Measurements from ENCODE around the gene FAM3A. TPM values are rescaled to one million over a fixed set of nuclear protein-coding genes. Genes with fewer than 3 reads are reported as not detected.

The FAM3A gene
- total RNA-seq, 1 experiment from 2014 or later: 13.6 TPM

- H3K36me3 ChIP-seq: no peaks in the 10 kb centered on the region
- H3K9me3 ChIP-seq (replicated peaks): no peaks in the 10 kb centered on the region
- no peaks in the 10 kb centered on the region for H3K27me3 ChIP-seq
- DNase-seq: no peak
- H3K4me1 ChIP-seq: no peaks in the 10 kb centered on the region
- no peak overlapping the region for H3K4me3 ChIP-seq
- no peak overlapping the region for H3K27ac ChIP-seq
Observed at GRCh38 chrX:154469114-154469513, 46.9 kb downstream of the FAM3A start.

GRCh38 chrX:154468217-154468616 lies 47.8 kb downstream of the FAM3A start:
- Histone ChIP-seq H3K27ac (no peak overlapping the region), H3K36me3 (no peaks in the 10 kb centered on the region), H3K4me3 (no peak overlapping the region), H3K4me1 (no peaks in the 10 kb centered on the region), H3K9me3 (replicated peaks) (no peaks in the 10 kb centered on the region), H3K27me3 (no peaks in the 10 kb centered on the region)
- no peak for DNase-seq

- Histone ChIP-seq H3K9me3 (replicated peaks) (no peaks in the 10 kb centered on the region), H3K4me1 (no peaks in the 10 kb centered on the region), H3K27me3 (no peaks in the 10 kb centered on the region), H3K27ac (no peak overlapping the region), H3K4me3 (no peak overlapping the region), H3K36me3 (no peaks in the 10 kb centered on the region)
- DNase-seq: no peak
Observed at GRCh38 chrX:154467556-154467955, 48.5 kb downstream of the FAM3A start.

- H3K4me1 ChIP-seq: no peaks in the 10 kb centered on the region
- no peak overlapping the region for H3K4me3 ChIP-seq
- no peaks in the 10 kb centered on the region for H3K27me3 ChIP-seq
- no peak for DNase-seq
- H3K27ac ChIP-seq: no peak overlapping the region
- H3K9me3 ChIP-seq (replicated peaks): no peaks in the 10 kb centered on the region
- H3K36me3 ChIP-seq: no peaks in the 10 kb centered on the region
Observed at GRCh38 chrX:154466907-154467306, 49.1 kb downstream of the FAM3A start.

GRCh38 chrX:154466036-154466435 lies 50.0 kb downstream of the FAM3A start:
- no peak overlapping the region for H3K27ac ChIP-seq
- DNase-seq: no peak
- no peak overlapping the region for H3K4me3 ChIP-seq
- no peaks in the 10 kb centered on the region for H3K9me3 ChIP-seq (replicated peaks)
- no peaks in the 10 kb centered on the region for H3K4me1 ChIP-seq
- no peaks in the 10 kb centered on the region for H3K36me3 ChIP-seq
- no peaks in the 10 kb centered on the region for H3K27me3 ChIP-seq

- Histone ChIP-seq H3K27ac (no peak overlapping the region), H3K27me3 (no peaks in the 10 kb centered on the region), H3K4me3 (no peak overlapping the region), H3K4me1 (no peaks in the 10 kb centered on the region), H3K9me3 (replicated peaks) (no peaks in the 10 kb centered on the region), H3K36me3 (no peaks in the 10 kb centered on the region)
- no peak for DNase-seq
Observed at GRCh38 chrX:154465601-154466000, 50.4 kb downstream of the FAM3A start.

GRCh38 chrX:154464806-154465365 lies 51.1 kb downstream of the FAM3A start:
- Histone ChIP-seq H3K9me3 (replicated peaks) (no peaks in the 10 kb centered on the region), H3K36me3 (no peaks in the 10 kb centered on the region), H3K4me1 (no peaks in the 10 kb centered on the region), H3K4me3 (no peak overlapping the region), H3K27me3 (no peaks in the 10 kb centered on the region), H3K27ac (no peak overlapping the region)
- DNase-seq: no peak

GRCh38 chrX:154463611-154464220 lies 52.3 kb downstream of the FAM3A start:
- DNase-seq: no peak
- Histone ChIP-seq H3K4me3 (no peak overlapping the region), H3K4me1 (no peaks in the 10 kb centered on the region), H3K9me3 (replicated peaks) (no peaks in the 10 kb centered on the region), H3K36me3 (no peaks in the 10 kb centered on the region), H3K27ac (no peak overlapping the region), H3K27me3 (no peaks in the 10 kb centered on the region)

- DNase-seq: no peak
- no peaks in the 10 kb centered on the region for H3K9me3 ChIP-seq (replicated peaks)
- no peaks in the 10 kb centered on the region for H3K36me3 ChIP-seq
- no peak overlapping the region for H3K27ac ChIP-seq
- no peaks in the 10 kb centered on the region for H3K4me1 ChIP-seq
- no peak overlapping the region for H3K4me3 ChIP-seq
- no peaks in the 10 kb centered on the region for H3K27me3 ChIP-seq
Observed at GRCh38 chrX:154462396-154462795, 53.6 kb downstream of the FAM3A start.

- no peaks in the 10 kb centered on the region for H3K27me3 ChIP-seq
- DNase-seq: no peak
- H3K4me1 ChIP-seq: no peaks in the 10 kb centered on the region
- H3K27ac ChIP-seq: no peak overlapping the region
- no peak overlapping the region for H3K4me3 ChIP-seq
- H3K36me3 ChIP-seq: no peaks in the 10 kb centered on the region
- no peaks in the 10 kb centered on the region for H3K9me3 ChIP-seq (replicated peaks)
Observed at GRCh38 chrX:154460326-154460725, 55.7 kb downstream of the FAM3A start.

- Histone ChIP-seq H3K27ac (no peak overlapping the region), H3K4me3 (no peak overlapping the region; the same call in 1 of the 2 replicates), H3K36me3 (no peaks in the 10 kb centered on the region), H3K4me1 (no peaks in the 10 kb centered on the region), H3K9me3 (replicated peaks) (no peaks in the 10 kb centered on the region), H3K27me3 (no peaks in the 10 kb centered on the region)
- DNase-seq: no peak
Observed at GRCh38 chrX:154459832-154460231, 56.2 kb downstream of the FAM3A start.

GRCh38 chrX:154458954-154459778 lies 56.9 kb downstream of the FAM3A start:
- no peaks in the 10 kb centered on the region for H3K27me3 ChIP-seq
- no peaks in the 10 kb centered on the region for H3K4me1 ChIP-seq
- H3K36me3 ChIP-seq: no peaks in the 10 kb centered on the region
- no peaks in the 10 kb centered on the region for H3K9me3 ChIP-seq (replicated peaks)
- H3K27ac ChIP-seq: no peak overlapping the region
- H3K4me3 ChIP-seq: peak overlapping the region; percentile 77
- DNase-seq: peak; percentile 25 to 28

- no peaks in the 10 kb centered on the region for H3K36me3 ChIP-seq
- H3K27ac ChIP-seq: no peak within 1 kb of the TSS
- no peaks in the 10 kb centered on the region for H3K27me3 ChIP-seq
- H3K4me3 ChIP-seq: peak within 1 kb of the TSS; percentile 77
- DNase-seq: peak; percentile 43 to 51
- H3K4me1 ChIP-seq: no peaks in the 10 kb centered on the region
- H3K9me3 ChIP-seq (replicated peaks): no peaks in the 10 kb centered on the region
Observed at GRCh38 chrX:154458116-154458953, 57.7 kb downstream of the FAM3A start, which contains the start of gene PLXNA3. TSS of gene PLXNA3 (plus strand) at chrX:154458281. CDS start at chrX:154460184, 1,903 bp downstream.

GRCh38 chrX:154457491-154458115 lies 58.4 kb downstream of the FAM3A start:
- Histone ChIP-seq H3K4me3 (peak overlapping the region; percentile 77), H3K27ac (no peak overlapping the region), H3K9me3 (replicated peaks) (no peaks in the 10 kb centered on the region), H3K27me3 (no peaks in the 10 kb centered on the region), H3K36me3 (no peaks in the 10 kb centered on the region), H3K4me1 (no peaks in the 10 kb centered on the region)
- peak; percentile 26 to 33 for DNase-seq
